GM12878 (cell line): ENCODE measurements around the gene RNASE12. TPM values are rescaled to one million over a fixed set of nuclear protein-coding genes. Genes with fewer than 3 reads are reported as not detected.

Source experiments
- ATAC-seq: fragments of 200-7000 bp; cut with Tn5 transposase; 3 replicates; pipeline ENCODE4 v1.9.1; 2020; ENCODE audit warnings: mild to moderate bottlenecking, moderate library complexity
- BruUV-seq: library from RNA; stranded (reverse); fragments of 400-500 nt; replicated peaks from 2 replicates; lab custom pipeline; 2021; lab: Mats Ljungman, UMichigan
- CTCF ChIA-PET: fragments of 300-600 bp; sonication (Branson Sonifier 250); formaldehyde crosslinking; extraction: SDS; loops from one replicate; lab custom pipeline; 2021; ENCODE audit warnings: inconsistent platforms; lab: Yijun Ruan, JAX
- POLR2A ChIA-PET: fragments of 350-600 bp; formaldehyde crosslinking; extraction: SDS; loops from one replicate; lab custom pipeline; 2021; ENCODE audit warnings: inconsistent platforms; lab: Charles Lee
- RAD21 ChIA-PET: fragments of 300-600 bp; sonication (Branson Sonifier 250); formaldehyde crosslinking; loops from one replicate; lab custom pipeline; 2023; ENCODE audit warnings: antibody characterized with exemption; ENCODE audit not compliant: unreplicated experiment; lab: Charles Lee
- SMC1A ChIA-PET: fragments of 300-600 bp; sonication (Branson Sonifier 250); formaldehyde crosslinking; loops from one replicate; lab custom pipeline; 2023; ENCODE audit not compliant: unreplicated experiment, uncharacterized antibody; lab: Charles Lee
- DNase-seq: peaks from one replicate; pipeline ENCODE4 v3.0.0-alpha.2; 2011; ENCODE audit warnings: low read depth, low spot score
- FAIRE-seq: peaks from 3 replicates; lab custom pipeline; 2011; peaks lifted over from hg19 to GRCh38; lab: Jason Lieb, UNC
- H2AFZ ChIP-seq: 2 replicates; pipeline ENCODE4 v1.6.0; 2011; ENCODE audit warnings: low read depth, low read length, control low read depth; ENCODE audit not compliant: control insufficient read depth
- H3K27ac ChIP-seq: 2 replicates; pipeline ENCODE4 v1.5.1; 2011; ENCODE audit warnings: control low read depth; ENCODE audit not compliant: control insufficient read depth, insufficient read depth
- H3K27me3 ChIP-seq, 2 experiments: replicated peaks in 1 of 2; 2 replicates each; pipeline versions ENCODE4 v1.6.0 to v1.6.1; 2011; ENCODE audit warnings: low read length in 1 of 2; ENCODE audit not compliant: control insufficient read depth in 2 of 2, insufficient read depth in 2 of 2
- H3K36me3 ChIP-seq, 2 experiments: 2 replicates each; pipeline ENCODE4 v1.5.1; 2011; ENCODE audit warnings: low read length in 1 of 2; ENCODE audit not compliant: control insufficient read depth in 2 of 2, insufficient read depth in 2 of 2
- H3K4me1 ChIP-seq: 2 replicates; pipeline ENCODE4 v1.6.1; 2011; ENCODE audit warnings: mild to moderate bottlenecking, low read length, moderate library complexity, mixed read lengths; ENCODE audit not compliant: control insufficient read depth, insufficient read depth
- H3K4me2 ChIP-seq: 2 replicates; pipeline ENCODE4 v1.6.0; 2011; ENCODE audit warnings: control low read depth; ENCODE audit not compliant: control insufficient read depth, insufficient read depth
- H3K4me3 ChIP-seq: fragments of 200-600 bp; sonication (generic); 2 replicates; pipeline ENCODE4 v1.5.1; 2016
- H3K79me2 ChIP-seq: 2 replicates; pipeline ENCODE4 v1.6.0; 2011; ENCODE audit warnings: low read length; ENCODE audit not compliant: control insufficient read depth, insufficient read depth
- H3K9ac ChIP-seq: 2 replicates; pipeline ENCODE4 v1.8.0; 2011; ENCODE audit warnings: low read length, control low read depth, mixed read lengths; ENCODE audit not compliant: control insufficient read depth, insufficient read depth
- H3K9me3 ChIP-seq: replicated peaks from 3 replicates; pipeline ENCODE4 v1.5.1; 2011; ENCODE audit warnings: mild to moderate bottlenecking, low read length; ENCODE audit not compliant: control insufficient read depth, insufficient read depth
- H4K20me1 ChIP-seq: 2 replicates; pipeline ENCODE4 v1.6.0; 2011; ENCODE audit not compliant: control insufficient read depth, insufficient read depth
- BCL11A ChIP-seq: IDR thresholded peaks from 2 replicates; pipeline ENCODE4 v1.6.1; 2011; ENCODE audit warnings: low read depth, low read length
- BHLHE40 ChIP-seq, 2 experiments: fragments of 450-650 bp in 1 of 2; IDR thresholded peaks; 2 replicates each; pipeline ENCODE4 v1.6.1; 2011 to 2017; ENCODE audit warnings: low read depth in 2 of 2, borderline replicate concordance in 1 of 2, improper control_type of control experiment in 1 of 2, low read length in 1 of 2, mild to moderate bottlenecking in 1 of 2
- CEBPB ChIP-seq, 2 experiments: fragments of 150-350 bp in 1 of 2; IDR thresholded peaks; 2 replicates each; pipeline ENCODE4 v1.6.1; 2012 to 2014; ENCODE audit warnings: low read depth in 2 of 2, low read length in 2 of 2, borderline replicate concordance in 1 of 2, inconsistent platforms in 1 of 2
- CREB1 ChIP-seq: IDR thresholded peaks from 2 replicates; pipeline ENCODE4 v1.6.1; 2012; ENCODE audit warnings: low read depth, mild to moderate bottlenecking, inconsistent platforms
- MEF2B ChIP-seq: fragments of 450-650 bp; IDR thresholded peaks from 2 replicates; pipeline ENCODE4 v1.6.1; 2018; ENCODE audit warnings: mild to moderate bottlenecking, moderate library complexity; ENCODE audit not compliant: partially characterized antibody, poor library complexity, severe bottlenecking
- MXI1 ChIP-seq: fragments of 150-350 bp; IDR thresholded peaks from 2 replicates; pipeline ENCODE4 v1.6.1; 2011; ENCODE audit warnings: low read depth, mild to moderate bottlenecking, inconsistent platforms, low read length, improper control_type of control experiment
- NFIC ChIP-seq: IDR thresholded peaks from 2 replicates; pipeline ENCODE4 v1.6.1; 2012; ENCODE audit warnings: low read depth, mild to moderate bottlenecking, inconsistent platforms, low read length, moderate library complexity
- NR2C2 ChIP-seq: IDR thresholded peaks from 2 replicates; pipeline ENCODE4 v1.6.1; 2011; ENCODE audit warnings: borderline replicate concordance, low read depth; ENCODE audit not compliant: control insufficient read depth, insufficient read length
- PML ChIP-seq: IDR thresholded peaks from 2 replicates; pipeline ENCODE4 v1.6.1; 2012; ENCODE audit warnings: low read length, inconsistent platforms
- POLR2AphosphoS2 ChIP-seq: IDR thresholded peaks from 2 replicates; pipeline ENCODE4 v1.6.1; 2011; ENCODE audit warnings: low read depth, mild to moderate bottlenecking, low read length, improper control_type of control experiment, moderate library complexity
- RAD51 ChIP-seq: fragments of 450-650 bp; IDR thresholded peaks from 2 replicates; pipeline ENCODE4 v1.6.1; 2016; ENCODE audit warnings: moderate library complexity, mild to moderate bottlenecking, inconsistent platforms
- SMAD5 ChIP-seq: IDR thresholded peaks from 2 replicates; pipeline ENCODE4 v1.6.1; 2016; ENCODE audit warnings: antibody characterized with exemption, low read depth
- ZZZ3 ChIP-seq: IDR thresholded peaks from 2 replicates; pipeline ENCODE4 v1.6.1; 2011; ENCODE audit warnings: low read depth; ENCODE audit not compliant: control insufficient read depth, insufficient read length
- WGBS: methylation state at CpG from one replicate; pipeline ENCODE4 v1.1.6; 2016; ENCODE audit warnings: low lambda C conversion rate; ENCODE audit not compliant: insufficient replicate concordance, insufficient coverage; ENCODE audit errors: missing lambda C conversion rate; 5-methylcytosine and 5-hydroxymethylcytosine counted together
- in situ Hi-C: fragments of 300-500 bp; cut with MboI; formaldehyde crosslinking; loops from 9 replicates; pipeline ENCODE4 v1.14.3; 2018; ENCODE audit warnings: mixed read lengths
- intact Hi-C: fragments of 100-400 bp; cut with micrococcal nuclease; formaldehyde crosslinking; loops from one replicate; pipeline ENCODE4 v1.14.2; 2022; ENCODE audit not compliant: unreplicated experiment
- polyA plus RNA-seq, 11 experiments: library from polyadenylated mRNA; depleted of rRNA in 4 of 11; unstranded in 6 of 11; stranded (reverse) in 5 of 11; fragments of >200 nt; fragmentation: Nextera tagmentation in 4 of 11; fragmentation: Illumina TruSeq in 1 of 11; extraction: Ambion mirVana in 4 of 11; extraction: Trizol in 1 of 11; gene quantifications; 1 replicate in 1 of 11; 2 replicates in 10 of 11; pipeline versions ENCODE4 v1.2.1 to v1.2.3, GENCODE V29; 2011 to 2016; ENCODE audit warnings: inconsistent platforms in 2 of 11, missing spikeins in 2 of 11, low read depth in 1 of 11
- total RNA-seq, 4 experiments: library from RNA; depleted of rRNA in 3 of 4; stranded (reverse); fragments of >200 nt in 3 of 4; fragmentation: Illumina TruSeq in 1 of 4; extraction: Trizol in 1 of 4; gene quantifications; 2 replicates each; pipeline versions ENCODE4 v1.2.1 to v1.2.3, GENCODE V29; 2013 to 2021
- TF ChIP-seq, protein P1 (sequence below): IDR thresholded peaks from 2 replicates; pipeline ENCODE4 v1.6.1; 2012; ENCODE audit warnings: improper control_type of control experiment, low read depth, low read length; ENCODE audit not compliant: insufficient replicate concordance

RNASE12 gene
- total and polyA plus RNA-seq, 10 of the 15 experiments (the other 5 are each of a cell fraction or from before 2014, with no cell fraction given) = not detected

DNA sequence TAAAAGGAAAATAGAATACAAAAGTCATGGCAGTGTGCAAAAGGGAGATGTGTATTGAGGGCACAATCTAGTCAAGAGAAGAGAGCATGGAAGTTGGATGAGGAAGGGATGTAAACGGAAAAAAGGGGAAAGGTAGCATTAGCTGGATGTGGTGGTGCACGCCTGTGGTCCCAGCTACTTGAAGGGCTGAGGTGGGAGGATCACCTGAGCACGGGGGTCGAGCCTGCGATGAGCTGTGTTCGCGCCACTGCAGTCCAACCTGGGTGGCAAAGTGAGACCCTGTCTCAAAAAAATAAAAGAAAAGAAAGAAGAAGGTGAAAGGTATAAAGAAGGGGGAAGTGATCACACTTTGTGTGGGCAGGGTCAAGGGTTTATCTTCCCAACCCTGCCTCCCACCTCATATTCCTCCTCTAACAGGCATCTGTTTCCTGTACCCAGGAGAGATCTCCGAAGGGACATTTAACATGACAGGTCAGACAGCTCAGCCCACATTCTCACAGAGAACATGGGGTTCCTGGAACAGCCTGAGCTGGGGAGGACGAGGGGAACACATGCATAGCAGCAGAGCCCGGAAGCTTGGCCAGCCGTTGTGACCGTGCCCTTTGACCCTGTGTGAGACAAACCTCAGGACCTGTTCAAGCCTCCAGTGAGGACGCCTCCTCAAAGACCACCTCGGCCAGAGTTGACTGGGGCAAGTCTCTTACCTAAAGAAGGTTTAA, 12.2 kb downstream of the RNASE12 start (continued):
- TF ChIP-seq MEF2B (no peak), PML (no peak), SMAD5 (no peak), BHLHE40 (IDR thresholded peaks at IDR 0.05; ENCODE audit: borderline replicate concordance in 1 of 2, low read depth in 2 of 2, low read length in 1 of 2) (no peak), CEBPB (IDR thresholded peaks at IDR 0.05; ENCODE audit: borderline replicate concordance in 1 of 2, low read depth in 2 of 2, low read length in 2 of 2) (no peak), RAD51 (no peak), NFIC (no peak)

GRCh38 chr14:20578325-20578724, 12.9 kb downstream of the RNASE12 start:
- Histone ChIP-seq H4K20me1 (no peaks in the 10 kb centered on the region), H3K9me3 (no peaks in the 10 kb centered on the region), H3K79me2 (no peaks in the 10 kb centered on the region), H3K27ac (no peak overlapping the region), H3K4me2 (no peak overlapping the region), H3K4me3 (no peak overlapping the region), H3K4me1 (no peaks in the 10 kb centered on the region), H3K9ac (no peak overlapping the region), H3K36me3 (no peaks in the 10 kb centered on the region), H2AFZ (no peak overlapping the region), H3K27me3 (no peaks in the 10 kb centered on the region; a peak in 1 of 4 replicates)
- ChIA-PET POLR2A (no interaction called here), SMC1A (no interaction called here), RAD21 (no interaction called here), CTCF (interaction anchor here (0.7 kb wide), 1 partner anchor 31 kb away, joined by 3 read pairs; no protein-coding TSS in a partner anchor)
- FAIRE-seq (no peak), DNase-seq (no peak), ATAC-seq (no peak)
- in situ Hi-C loops (no loop called here), intact Hi-C loops (no loop called here)
- BruUV-seq = no TSS peak
- 57% methylated on average over 3 of the region's 3 CpGs for WGBS
- no peak for TF ChIP-seq MXI1
- no peak for TF ChIP-seq NR2C2
- TF ChIP-seq CREB1 = no peak
- TF ChIP-seq POLR2AphosphoS2 = no peak
- TF ChIP-seq ZZZ3 = no peak
- no peak for TF ChIP-seq RAD51
- TF ChIP-seq, protein P1, sequence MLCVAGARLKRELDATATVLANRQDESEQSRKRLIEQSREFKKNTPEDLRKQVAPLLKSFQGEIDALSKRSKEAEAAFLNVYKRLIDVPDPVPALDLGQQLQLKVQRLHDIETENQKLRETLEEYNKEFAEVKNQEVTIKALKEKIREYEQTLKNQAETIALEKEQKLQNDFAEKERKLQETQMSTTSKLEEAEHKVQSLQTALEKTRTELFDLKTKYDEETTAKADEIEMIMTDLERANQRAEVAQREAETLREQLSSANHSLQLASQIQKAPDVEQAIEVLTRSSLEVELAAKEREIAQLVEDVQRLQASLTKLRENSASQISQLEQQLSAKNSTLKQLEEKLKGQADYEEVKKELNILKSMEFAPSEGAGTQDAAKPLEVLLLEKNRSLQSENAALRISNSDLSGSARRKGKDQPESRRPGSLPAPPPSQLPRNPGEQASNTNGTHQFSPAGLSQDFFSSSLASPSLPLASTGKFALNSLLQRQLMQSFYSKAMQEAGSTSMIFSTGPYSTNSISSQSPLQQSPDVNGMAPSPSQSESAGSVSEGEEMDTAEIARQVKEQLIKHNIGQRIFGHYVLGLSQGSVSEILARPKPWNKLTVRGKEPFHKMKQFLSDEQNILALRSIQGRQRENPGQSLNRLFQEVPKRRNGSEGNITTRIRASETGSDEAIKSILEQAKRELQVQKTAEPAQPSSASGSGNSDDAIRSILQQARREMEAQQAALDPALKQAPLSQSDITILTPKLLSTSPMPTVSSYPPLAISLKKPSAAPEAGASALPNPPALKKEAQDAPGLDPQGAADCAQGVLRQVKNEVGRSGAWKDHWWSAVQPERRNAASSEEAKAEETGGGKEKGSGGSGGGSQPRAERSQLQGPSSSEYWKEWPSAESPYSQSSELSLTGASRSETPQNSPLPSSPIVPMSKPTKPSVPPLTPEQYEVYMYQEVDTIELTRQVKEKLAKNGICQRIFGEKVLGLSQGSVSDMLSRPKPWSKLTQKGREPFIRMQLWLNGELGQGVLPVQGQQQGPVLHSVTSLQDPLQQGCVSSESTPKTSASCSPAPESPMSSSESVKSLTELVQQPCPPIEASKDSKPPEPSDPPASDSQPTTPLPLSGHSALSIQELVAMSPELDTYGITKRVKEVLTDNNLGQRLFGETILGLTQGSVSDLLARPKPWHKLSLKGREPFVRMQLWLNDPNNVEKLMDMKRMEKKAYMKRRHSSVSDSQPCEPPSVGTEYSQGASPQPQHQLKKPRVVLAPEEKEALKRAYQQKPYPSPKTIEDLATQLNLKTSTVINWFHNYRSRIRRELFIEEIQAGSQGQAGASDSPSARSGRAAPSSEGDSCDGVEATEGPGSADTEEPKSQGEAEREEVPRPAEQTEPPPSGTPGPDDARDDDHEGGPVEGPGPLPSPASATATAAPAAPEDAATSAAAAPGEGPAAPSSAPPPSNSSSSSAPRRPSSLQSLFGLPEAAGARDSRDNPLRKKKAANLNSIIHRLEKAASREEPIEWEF = no peak
- no peak for TF ChIP-seq BCL11A
